NB4 (cell line): Measurements from ENCODE around the gene METTL24.

Experiments
- DNase-seq: peaks from one replicate; pipeline ENCODE4 v3.0.0; 2010; ENCODE audit warnings: low read depth
- H3K4me3 ChIP-seq: one replicate; pipeline ENCODE4 v1.5.1; 2011; ENCODE audit warnings: mild to moderate bottlenecking, low read depth, low read length, moderate library complexity
- MYC ChIP-seq: IDR thresholded peaks from 2 replicates; pipeline ENCODE4 v1.6.1; 2011; ENCODE audit warnings: low read depth, low read length
- POLR2A ChIP-seq: IDR thresholded peaks from 2 replicates; pipeline ENCODE4 v1.6.1; 2011; ENCODE audit warnings: mild to moderate bottlenecking; ENCODE audit not compliant: insufficient read length; ENCODE audit errors: extremely low read depth
- TF ChIP-seq, protein P1 (sequence below): IDR thresholded peaks from 2 replicates; pipeline ENCODE4 v1.6.1; 2011; ENCODE audit warnings: low read depth, low read length
- TF ChIP-seq, protein P2 (sequence below): IDR thresholded peaks from one replicate; pipeline ENCODE4 v1.5.1; 2012; ENCODE audit warnings: low read depth, low read length

The METTL24 gene

GRCh38 chr6:110271732-110272022, 86.5 kb downstream of the METTL24 start:
- TF ChIP-seq, protein P1, sequence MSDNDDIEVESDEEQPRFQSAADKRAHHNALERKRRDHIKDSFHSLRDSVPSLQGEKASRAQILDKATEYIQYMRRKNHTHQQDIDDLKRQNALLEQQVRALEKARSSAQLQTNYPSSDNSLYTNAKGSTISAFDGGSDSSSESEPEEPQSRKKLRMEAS: no peak
- no peak for TF ChIP-seq MYC
- TF ChIP-seq, protein P2, sequence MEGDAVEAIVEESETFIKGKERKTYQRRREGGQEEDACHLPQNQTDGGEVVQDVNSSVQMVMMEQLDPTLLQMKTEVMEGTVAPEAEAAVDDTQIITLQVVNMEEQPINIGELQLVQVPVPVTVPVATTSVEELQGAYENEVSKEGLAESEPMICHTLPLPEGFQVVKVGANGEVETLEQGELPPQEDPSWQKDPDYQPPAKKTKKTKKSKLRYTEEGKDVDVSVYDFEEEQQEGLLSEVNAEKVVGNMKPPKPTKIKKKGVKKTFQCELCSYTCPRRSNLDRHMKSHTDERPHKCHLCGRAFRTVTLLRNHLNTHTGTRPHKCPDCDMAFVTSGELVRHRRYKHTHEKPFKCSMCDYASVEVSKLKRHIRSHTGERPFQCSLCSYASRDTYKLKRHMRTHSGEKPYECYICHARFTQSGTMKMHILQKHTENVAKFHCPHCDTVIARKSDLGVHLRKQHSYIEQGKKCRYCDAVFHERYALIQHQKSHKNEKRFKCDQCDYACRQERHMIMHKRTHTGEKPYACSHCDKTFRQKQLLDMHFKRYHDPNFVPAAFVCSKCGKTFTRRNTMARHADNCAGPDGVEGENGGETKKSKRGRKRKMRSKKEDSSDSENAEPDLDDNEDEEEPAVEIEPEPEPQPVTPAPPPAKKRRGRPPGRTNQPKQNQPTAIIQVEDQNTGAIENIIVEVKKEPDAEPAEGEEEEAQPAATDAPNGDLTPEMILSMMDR: no peak
- TF ChIP-seq POLR2A: no peak
- no peak for DNase-seq
- no peak overlapping the region for H3K4me3 ChIP-seq

DNA sequence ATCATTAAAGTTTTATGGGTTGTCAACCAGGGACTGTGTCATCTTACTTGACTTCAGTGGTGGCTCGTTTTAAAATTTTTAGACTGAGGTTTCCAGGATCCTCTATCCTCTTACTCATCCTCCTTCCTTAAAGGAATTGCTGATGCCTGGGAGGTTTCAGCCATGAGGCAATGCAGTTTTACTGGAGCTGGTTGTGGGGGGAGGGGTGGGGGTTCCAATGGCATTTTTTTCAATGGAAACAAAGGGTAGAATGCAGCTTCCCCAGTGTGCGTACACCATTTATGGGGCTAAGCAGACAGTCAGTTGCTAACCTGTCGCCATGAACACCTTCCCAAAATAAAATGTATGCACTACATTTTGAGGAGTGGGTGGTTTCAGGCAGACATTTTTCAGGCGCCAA, 88.0 kb downstream of the METTL24 start:
- no peak overlapping the region for H3K4me3 ChIP-seq
- no peak for TF ChIP-seq POLR2A
- TF ChIP-seq, protein P1: no peak
- TF ChIP-seq, protein P2: no peak
- no peak for TF ChIP-seq MYC
- no peak for DNase-seq

DNA sequence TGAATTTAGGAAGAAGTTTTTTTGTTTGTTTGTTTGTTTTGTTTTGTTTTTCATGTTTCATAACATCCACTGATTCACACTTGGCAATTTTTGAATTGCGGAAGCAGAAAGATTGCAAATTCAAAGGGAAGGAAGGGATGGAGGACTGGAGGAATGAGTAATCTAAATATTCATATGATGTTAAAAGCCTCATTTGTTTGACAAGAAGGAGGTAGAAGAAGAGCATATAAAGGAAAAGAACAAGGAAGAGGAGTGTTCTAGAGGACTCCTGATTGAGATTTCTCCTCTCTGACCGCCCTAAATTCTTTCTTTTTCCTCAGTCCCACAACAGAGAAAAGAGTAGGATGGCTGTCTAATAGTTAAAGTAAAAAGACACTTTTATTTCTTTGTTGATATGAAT, 88.5 kb downstream of the METTL24 start:
- no peak for DNase-seq
- no peak overlapping the region for H3K4me3 ChIP-seq
- TF ChIP-seq, protein P1: no peak
- TF ChIP-seq, protein P2: no peak
- TF ChIP-seq POLR2A (no peak), MYC (no peak)

- no peak for DNase-seq
- H3K4me3 ChIP-seq: no peak overlapping the region
- TF ChIP-seq, protein P1: no peak
- TF ChIP-seq MYC (no peak), POLR2A (no peak)
- TF ChIP-seq, protein P2: no peak
Observed at GRCh38 chr6:110266996-110267395, 91.2 kb downstream of the METTL24 start.

GRCh38 chr6:110265273-110265672, 92.9 kb downstream of the METTL24 start:
- no peak overlapping the region for H3K4me3 ChIP-seq
- TF ChIP-seq MYC (no peak), POLR2A (no peak)
- TF ChIP-seq, protein P1: no peak
- TF ChIP-seq, protein P2: no peak
- no peak for DNase-seq

DNA sequence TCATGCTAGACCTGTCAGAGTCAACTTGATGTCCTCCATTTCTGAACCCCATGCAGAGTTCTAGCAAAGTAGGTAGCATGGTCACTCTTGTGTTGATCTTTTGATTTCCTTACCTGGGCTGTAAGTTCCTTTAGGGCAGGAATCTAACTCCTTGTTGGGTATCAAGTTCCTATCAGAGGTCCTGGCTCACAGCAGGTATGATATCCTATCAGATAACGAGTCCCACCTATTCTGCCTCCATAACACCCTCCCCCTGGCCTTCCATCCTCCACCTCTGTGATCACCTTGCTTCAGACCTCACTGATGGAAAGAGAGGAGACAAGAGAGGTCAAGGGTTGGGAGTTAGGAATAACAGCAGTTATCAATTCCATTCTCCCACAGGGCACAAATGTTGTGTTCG, 101.8 kb downstream of the METTL24 start:
- TF ChIP-seq, protein P1: no peak
- no peak for TF ChIP-seq MYC
- TF ChIP-seq, protein P2: no peak
- no peak for DNase-seq
- no peak overlapping the region for H3K4me3 ChIP-seq
